Coronary artery (tissue), 2 donors: ENCODE results near the gene AANAT.

Source experiments
- DNase-seq: peaks from one replicate; pipeline ENCODE4 v3.0.0-alpha.2; 2017; ENCODE audit warnings: low spot score
- H3K27ac ChIP-seq, 2 donors: fragments of 200-600 bp; sonication (generic); one replicate each; pipeline ENCODE4 v1.5.1; 2016 to 2019
- H3K4me3 ChIP-seq: fragments of 200-600 bp; sonication (generic); 2 replicates; pipeline ENCODE4 v1.5.1; 2016; ENCODE audit warnings: mild to moderate bottlenecking, moderate library complexity
- CTCF ChIP-seq: fragments of 200-600 bp; sonication (generic); IDR thresholded peaks from one replicate; pipeline ENCODE4 v1.5.1; 2019; ENCODE audit warnings: antibody characterized with exemption

AANAT gene

GRCh38 chr17:76461765-76462555 lies 5.4 kb upstream of the AANAT start:
- no peak overlapping the region for H3K4me3 ChIP-seq
- no peak overlapping the region for H3K27ac ChIP-seq
- DNase-seq: no peak
- no peak for TF ChIP-seq CTCF

- no peak for DNase-seq
- TF ChIP-seq CTCF: no peak
- Histone ChIP-seq H3K27ac (no peak overlapping the region), H3K4me3 (no peak overlapping the region)
Measured at GRCh38 chr17:76462556-76463290, 4.7 kb upstream of the AANAT start.

DNA sequence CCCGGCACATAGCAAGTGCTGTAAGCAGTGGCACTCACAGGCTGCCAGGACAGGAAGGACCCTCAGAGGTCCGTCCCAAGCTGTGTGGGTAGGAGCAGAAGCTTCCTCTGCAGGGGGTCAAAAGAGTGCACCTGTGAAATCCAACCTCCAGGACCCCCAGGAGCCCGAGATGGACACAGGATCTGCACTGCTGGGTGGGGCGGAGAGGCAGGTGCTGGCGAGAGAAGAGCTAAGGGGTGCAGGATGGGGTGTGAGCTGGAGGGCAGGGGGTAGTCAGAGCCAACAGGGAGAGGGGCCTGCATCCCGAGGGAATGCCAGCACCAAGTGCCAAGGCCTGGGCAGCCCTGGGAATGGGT lies 650 bp upstream of the AANAT start:
- Histone ChIP-seq H3K4me3 (no peak overlapping the region), H3K27ac (no peak overlapping the region)
- TF ChIP-seq CTCF: no peak
- DNase-seq: no peak

GRCh38 chr17:76467809-76468633 lies 618 bp downstream of the AANAT start:
- no peak for TF ChIP-seq CTCF
- H3K27ac ChIP-seq: no peak overlapping the region
- DNase-seq: peak; percentile 66
- H3K4me3 ChIP-seq: no peak overlapping the region

- TF ChIP-seq CTCF: no peak
- H3K27ac ChIP-seq: no peak overlapping the region
- no peak for DNase-seq
Measured at GRCh38 chr17:76468634-76469010, 1.2 kb downstream of the AANAT start.

DNA sequence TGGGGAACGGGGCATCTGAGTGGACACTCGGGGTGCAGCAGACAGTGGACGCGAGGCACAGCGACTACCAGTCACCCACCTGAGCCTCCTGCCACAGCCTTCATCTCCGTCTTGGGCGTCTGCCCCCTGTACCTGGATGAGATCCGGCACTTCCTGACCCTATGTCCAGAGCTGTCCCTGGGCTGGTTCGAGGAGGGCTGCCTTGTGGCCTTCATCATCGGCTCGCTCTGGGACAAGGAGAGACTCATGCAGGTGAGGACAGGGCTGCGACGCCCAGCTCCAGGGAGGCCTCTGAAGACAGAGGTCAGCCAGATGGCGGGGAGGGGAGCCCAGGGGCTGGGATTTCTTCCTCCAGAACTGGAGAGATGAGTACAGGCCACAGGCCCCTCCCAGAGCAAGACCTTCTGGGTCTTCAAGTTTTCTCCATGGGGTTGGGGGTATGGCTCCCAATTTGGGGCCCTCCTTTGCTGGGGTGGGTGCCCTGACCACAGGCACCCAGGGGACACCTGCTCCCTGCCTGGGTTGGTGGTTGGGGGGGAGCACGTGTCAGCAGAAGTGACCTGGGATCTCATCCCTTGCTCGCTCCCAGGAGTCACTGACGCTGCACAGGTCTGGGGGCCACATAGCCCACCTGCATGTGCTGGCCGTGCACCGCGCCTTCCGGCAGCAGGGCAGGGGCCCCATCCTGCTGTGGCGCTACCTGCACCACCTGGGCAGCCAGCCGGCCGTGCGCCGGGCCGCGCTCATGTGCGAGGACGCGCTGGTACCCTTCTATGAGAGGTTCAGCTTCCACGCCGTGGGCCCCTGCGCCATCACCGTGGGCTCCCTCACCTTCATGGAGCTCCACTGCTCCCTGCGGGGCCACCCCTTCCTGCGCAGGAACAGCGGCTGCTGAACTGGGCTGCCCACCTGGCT lies 1.9 kb downstream of the AANAT start:
- H3K27ac ChIP-seq: no peak overlapping the region
- H3K4me3 ChIP-seq: no peak overlapping the region
- TF ChIP-seq CTCF: no peak
- DNase-seq: peak; percentile 68

More at GRCh38 chr17:76468634-76469010, 1.2 kb downstream of the AANAT start:
- no peak overlapping the region for H3K4me3 ChIP-seq
